KG1 (cell line): ENCODE results near the gene PCNA.
"Not testable (repeated sequence)": the region's sequence is repeated elsewhere in the genome, so short reads cannot be mapped to it uniquely, and the experiment has no call there.

ENCODE experiments used
- DNase-seq: peaks from one replicate; lab custom pipeline; 2025; lab: John Stamatoyannopoulos, UW

PCNA gene

GRCh38 chr20:5096463-5096862 is 23.3 kb downstream of the PCNA start:
- DNase-seq = no peak

- DNase-seq = no peak
These were observed 23.8 kb downstream of the PCNA start for GRCh38 chr20:5095931-5096330.

GRCh38 chr20:5095454-5095853 is 24.3 kb downstream of the PCNA start:
- DNase-seq = no peak

GRCh38 chr20:5092765-5093339 is 26.9 kb downstream of the PCNA start:
- DNase-seq = no peak

GRCh38 chr20:5091902-5092301 is 27.9 kb downstream of the PCNA start:
- DNase-seq = no peak

- peak; percentile 13 for DNase-seq
These were observed 29.6 kb downstream of the PCNA start for GRCh38 chr20:5090191-5090590.

- DNase-seq = no peak
These were observed 31.1 kb downstream of the PCNA start for GRCh38 chr20:5088688-5089087.

GRCh38 chr20:5085380-5085779 is 34.4 kb downstream of the PCNA start:
- no peak for DNase-seq

GRCh38 chr20:5080384-5080877 is 39.3 kb downstream of the PCNA start:
- DNase-seq = peak; percentile 31

GRCh38 chr20:5078399-5078958 is 41.3 kb downstream of the PCNA start:
- peak; percentile 59 for DNase-seq

- peak; percentile 35 for DNase-seq
These were observed 41.9 kb downstream of the PCNA start for GRCh38 chr20:5077761-5078387.

GRCh38 chr20:5076913-5077312 is 42.8 kb downstream of the PCNA start:
- not testable (repeated sequence) for DNase-seq

GRCh38 chr20:5074232-5074674 is 45.5 kb downstream of the PCNA start:
- DNase-seq = no peak

GRCh38 chr20:5073660-5074231 is 46.0 kb downstream of the PCNA start:
- no peak for DNase-seq

GRCh38 chr20:5072756-5073659 is 46.8 kb downstream of the PCNA start:
- DNase-seq = no peak

GRCh38 chr20:5071942-5072341 is 47.8 kb downstream of the PCNA start:
- DNase-seq = not testable (repeated sequence)

GRCh38 chr20:5070570-5070969 is 49.2 kb downstream of the PCNA start:
- no peak for DNase-seq

- DNase-seq = no peak
These were observed 49.7 kb downstream of the PCNA start for GRCh38 chr20:5070081-5070480.

- no peak for DNase-seq
These were observed 50.5 kb downstream of the PCNA start for GRCh38 chr20:5069141-5069806.

GRCh38 chr20:5067877-5068645 is 51.7 kb downstream of the PCNA start:
- DNase-seq = no peak

GRCh38 chr20:5065879-5066383 is 53.8 kb downstream of the PCNA start:
- DNase-seq = no peak
